Osteocyte (in vitro differentiated cells): ENCODE data around the gene CCDC27. TPM values are rescaled to one million over a fixed set of nuclear protein-coding genes. Genes with fewer than 3 reads are reported as not detected.

Experiments used
- DNase-seq: peaks from one replicate; pipeline ENCODE4 v3.0.0; 2021; ENCODE audit warnings: mixed read lengths; ENCODE audit not compliant: unreplicated experiment; ENCODE audit errors: extremely low spot score
- H3K27ac Mint-ChIP-seq: one replicate; pipeline ENCODE4 v1.8.0; 2021; ENCODE audit warnings: mild to moderate bottlenecking, mixed read lengths; ENCODE audit not compliant: unreplicated experiment
- H3K27me3 Mint-ChIP-seq: one replicate; pipeline ENCODE4 v1.8.0; 2021; ENCODE audit warnings: mixed read lengths; ENCODE audit not compliant: unreplicated experiment
- H3K36me3 Mint-ChIP-seq: one replicate; pipeline ENCODE4 v1.8.0; 2021; ENCODE audit warnings: mixed read lengths; ENCODE audit not compliant: unreplicated experiment
- H3K4me1 Mint-ChIP-seq: one replicate; pipeline ENCODE4 v1.8.0; 2021; ENCODE audit warnings: mixed read lengths; ENCODE audit not compliant: unreplicated experiment
- H3K4me3 Mint-ChIP-seq: one replicate; pipeline ENCODE4 v1.8.0; 2021; ENCODE audit warnings: mild to moderate bottlenecking, moderate library complexity, mixed read lengths; ENCODE audit not compliant: unreplicated experiment
- H3K9me3 Mint-ChIP-seq: one replicate; pipeline ENCODE4 v1.8.0; 2021; ENCODE audit warnings: mixed read lengths; ENCODE audit not compliant: unreplicated experiment
- total RNA-seq: library from RNA; stranded (reverse); gene quantifications from 2 replicates; pipeline ENCODE4 v1.2.1, GENCODE V29; 2021
- TF ChIP-seq, protein P1 (sequence below): fragments of 200-600 bp; sonication (generic); IDR thresholded peaks from 2 replicates; pipeline ENCODE4 v1.5.0; 2021; ENCODE audit warnings: antibody characterized with exemption, mild to moderate bottlenecking, moderate library complexity

CCDC27 gene
- total RNA-seq, 1 donor from 2014 or later: not detected

DNA sequence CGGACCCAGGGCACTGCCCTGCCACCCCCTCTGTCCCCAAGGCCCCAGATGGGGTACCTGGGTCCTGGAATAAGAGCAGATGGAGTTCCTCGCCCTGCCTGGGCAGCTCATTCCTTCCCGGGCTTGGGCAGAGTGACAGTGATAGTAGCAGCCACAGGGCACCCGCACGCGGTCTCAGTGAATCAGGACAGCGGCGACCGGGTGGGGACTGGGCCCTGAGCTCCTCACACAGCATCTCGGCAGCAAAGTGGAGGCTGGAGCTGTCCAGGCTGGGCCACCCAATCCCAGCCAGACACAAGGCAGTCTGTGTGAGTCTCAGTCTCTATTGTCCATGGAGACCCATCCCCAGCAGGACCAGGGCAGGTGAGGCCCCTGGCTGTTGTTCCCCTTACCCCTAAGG is 37.4 kb upstream of the CCDC27 start:
- H3K27me3 Mint-ChIP-seq: peaks cover 15% of the 10 kb centered on the region
- H3K36me3 Mint-ChIP-seq: no peaks in the 10 kb centered on the region
- H3K27ac Mint-ChIP-seq: no peak overlapping the region
- H3K4me1 Mint-ChIP-seq: no peaks in the 10 kb centered on the region
- no peak for DNase-seq
- H3K9me3 Mint-ChIP-seq: no peaks in the 10 kb centered on the region
- no peak overlapping the region for H3K4me3 Mint-ChIP-seq
- TF ChIP-seq, protein P1, sequence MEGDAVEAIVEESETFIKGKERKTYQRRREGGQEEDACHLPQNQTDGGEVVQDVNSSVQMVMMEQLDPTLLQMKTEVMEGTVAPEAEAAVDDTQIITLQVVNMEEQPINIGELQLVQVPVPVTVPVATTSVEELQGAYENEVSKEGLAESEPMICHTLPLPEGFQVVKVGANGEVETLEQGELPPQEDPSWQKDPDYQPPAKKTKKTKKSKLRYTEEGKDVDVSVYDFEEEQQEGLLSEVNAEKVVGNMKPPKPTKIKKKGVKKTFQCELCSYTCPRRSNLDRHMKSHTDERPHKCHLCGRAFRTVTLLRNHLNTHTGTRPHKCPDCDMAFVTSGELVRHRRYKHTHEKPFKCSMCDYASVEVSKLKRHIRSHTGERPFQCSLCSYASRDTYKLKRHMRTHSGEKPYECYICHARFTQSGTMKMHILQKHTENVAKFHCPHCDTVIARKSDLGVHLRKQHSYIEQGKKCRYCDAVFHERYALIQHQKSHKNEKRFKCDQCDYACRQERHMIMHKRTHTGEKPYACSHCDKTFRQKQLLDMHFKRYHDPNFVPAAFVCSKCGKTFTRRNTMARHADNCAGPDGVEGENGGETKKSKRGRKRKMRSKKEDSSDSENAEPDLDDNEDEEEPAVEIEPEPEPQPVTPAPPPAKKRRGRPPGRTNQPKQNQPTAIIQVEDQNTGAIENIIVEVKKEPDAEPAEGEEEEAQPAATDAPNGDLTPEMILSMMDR: no peak

DNA sequence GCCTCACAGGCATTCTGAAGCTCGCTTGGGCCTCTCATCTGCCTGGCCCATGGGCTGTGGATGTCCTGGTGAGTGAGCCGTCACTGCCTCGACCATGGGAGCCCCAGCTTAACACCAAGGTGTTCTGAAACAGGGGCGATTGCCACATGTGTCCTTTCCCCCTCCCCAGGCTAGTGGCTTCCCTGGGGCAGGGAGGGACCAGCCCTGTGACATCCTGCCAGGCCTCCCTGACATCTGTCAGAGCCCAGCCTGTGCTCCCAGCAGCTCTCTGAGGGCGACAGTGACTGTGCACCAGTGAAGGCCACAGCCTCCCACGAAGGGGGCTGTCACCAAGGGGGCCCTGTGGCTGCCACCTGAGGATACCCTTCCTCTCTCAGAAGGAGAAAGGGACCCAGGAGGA is 35.9 kb upstream of the CCDC27 start:
- DNase-seq: no peak
- H3K27ac Mint-ChIP-seq: no peak overlapping the region
- no peak overlapping the region for H3K4me3 Mint-ChIP-seq
- peaks cover 7% of the 10 kb centered on the region for H3K27me3 Mint-ChIP-seq
- TF ChIP-seq, protein P1: no peak
- H3K4me1 Mint-ChIP-seq: no peaks in the 10 kb centered on the region
- no peaks in the 10 kb centered on the region for H3K9me3 Mint-ChIP-seq
- no peaks in the 10 kb centered on the region for H3K36me3 Mint-ChIP-seq

DNA sequence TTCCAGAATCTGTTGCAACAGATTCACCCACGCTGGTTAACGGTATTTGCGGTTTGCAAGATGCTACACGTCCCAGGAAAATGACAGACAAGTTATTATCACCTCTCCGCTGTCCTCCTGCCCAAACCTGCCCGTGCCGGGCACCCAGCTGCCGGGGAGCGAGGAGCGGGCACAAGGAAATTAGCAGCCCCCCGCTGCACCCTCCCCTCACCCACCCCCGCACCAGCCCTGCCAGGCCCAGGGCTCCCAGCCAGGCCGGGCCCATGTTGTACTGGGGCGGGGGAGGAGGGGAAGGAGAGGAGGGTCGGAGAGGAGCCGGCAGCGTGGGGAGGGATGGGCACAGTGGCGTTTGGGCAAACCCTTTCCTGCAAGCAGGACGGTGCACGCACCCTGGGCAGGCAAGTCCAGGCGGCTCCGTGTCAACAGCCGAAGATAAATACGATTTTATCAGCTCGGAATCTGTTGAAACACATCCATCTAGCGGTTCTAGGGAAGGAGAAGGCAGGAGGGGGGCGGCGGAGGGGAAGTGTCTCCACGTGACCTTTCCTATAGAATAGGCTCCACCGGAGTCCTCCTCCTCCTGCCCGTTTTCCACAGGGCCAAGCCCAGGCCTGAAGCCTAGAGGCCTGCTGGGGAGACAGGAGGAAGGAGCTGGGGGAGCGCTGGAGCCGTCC is 35.1 kb upstream of the CCDC27 start:
- DNase-seq: no peak
- Mint-ChIP-seq H3K4me3 (no peak overlapping the region), H3K9me3 (no peaks in the 10 kb centered on the region), H3K27ac (no peak overlapping the region), H3K4me1 (no peaks in the 10 kb centered on the region), H3K27me3 (no peaks in the 10 kb centered on the region), H3K36me3 (no peaks in the 10 kb centered on the region)
- TF ChIP-seq, protein P1: no peak

DNA sequence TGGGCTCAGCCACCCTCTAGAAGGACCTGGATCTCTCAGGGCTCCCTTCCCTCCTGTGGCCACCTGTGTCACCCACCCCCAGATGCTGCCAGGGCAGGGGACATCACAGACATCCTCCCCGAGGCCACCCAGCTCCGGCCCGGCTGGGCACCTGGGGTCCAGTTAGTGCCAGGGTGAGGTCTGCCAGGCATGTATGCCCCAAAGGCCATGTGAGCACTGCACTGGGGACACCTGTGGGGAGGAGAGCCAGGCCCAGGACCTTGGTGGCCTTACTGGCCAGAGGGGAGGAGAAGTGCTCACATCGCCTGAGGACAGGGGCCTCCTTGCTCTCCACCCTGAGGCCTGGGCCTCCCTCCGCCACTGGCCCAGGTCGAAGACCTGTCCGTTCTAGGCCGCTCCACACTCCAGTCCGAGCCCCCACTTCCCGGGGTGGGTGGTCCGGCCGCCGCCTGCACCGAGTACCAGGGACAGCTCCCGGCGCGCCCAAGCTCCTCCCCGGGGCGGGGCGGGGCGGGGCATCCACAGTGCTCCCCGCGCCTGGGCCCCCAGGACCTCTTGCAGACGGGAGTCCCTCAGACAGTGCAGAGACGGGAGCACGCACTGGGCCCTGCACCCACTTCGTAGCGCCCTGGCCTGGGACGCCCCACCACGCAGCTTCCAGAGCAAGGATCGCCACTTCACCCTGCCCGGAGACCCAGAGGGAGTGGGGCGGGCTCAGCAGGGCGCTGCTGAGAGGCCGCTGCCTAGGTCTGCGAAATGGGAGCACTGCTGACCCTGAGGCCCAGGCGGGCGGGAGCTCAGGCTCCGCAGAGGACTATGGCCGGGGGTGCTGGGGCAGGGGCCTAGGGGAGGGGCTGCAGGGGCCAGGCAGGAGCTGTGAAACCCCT is 34.3 kb upstream of the CCDC27 start:
- H3K27me3 Mint-ChIP-seq: no peaks in the 10 kb centered on the region
- no peaks in the 10 kb centered on the region for H3K9me3 Mint-ChIP-seq
- no peaks in the 10 kb centered on the region for H3K4me1 Mint-ChIP-seq
- H3K27ac Mint-ChIP-seq: no peak overlapping the region
- H3K36me3 Mint-ChIP-seq: no peaks in the 10 kb centered on the region
- TF ChIP-seq, protein P1: no peak
- no peak overlapping the region for H3K4me3 Mint-ChIP-seq
- no peak for DNase-seq

DNA sequence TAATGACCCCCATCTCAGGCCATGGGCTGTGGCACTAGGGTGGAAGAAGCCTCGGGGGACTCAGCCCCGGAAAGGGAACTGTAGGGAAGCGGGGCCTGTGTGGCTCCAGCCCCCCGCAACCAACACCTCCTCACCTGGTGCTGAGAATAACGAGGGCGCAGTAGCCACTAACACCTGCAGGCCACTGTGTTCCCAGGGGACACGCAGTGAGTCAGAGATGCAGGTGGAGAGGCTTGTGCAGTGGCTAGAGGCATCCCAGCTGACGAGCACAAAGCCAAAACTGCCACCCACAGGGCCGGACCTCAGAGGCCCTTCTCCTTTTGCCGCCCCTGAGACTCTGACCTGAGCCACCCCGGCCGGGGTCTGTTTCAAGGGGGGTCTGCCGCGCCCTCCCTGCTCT is 33.5 kb upstream of the CCDC27 start:
- Mint-ChIP-seq H3K9me3 (no peaks in the 10 kb centered on the region), H3K27me3 (no peaks in the 10 kb centered on the region), H3K4me3 (no peak overlapping the region), H3K36me3 (no peaks in the 10 kb centered on the region), H3K4me1 (no peaks in the 10 kb centered on the region), H3K27ac (no peak overlapping the region)
- no peak for DNase-seq
- TF ChIP-seq, protein P1: no peak
